OCI-LY3 (cell line): ENCODE measurements around the gene MBP.

Experiments
- EZH2phosphoT487 ChIP-seq: fragments of 200-600 bp; shearing (Covaris generic); IDR thresholded peaks from 2 replicates; pipeline ENCODE4 v1.6.1; 2018; ENCODE audit warnings: antibody characterized with exemption, mixed run types, low read depth
- TF ChIP-seq, protein P1 (sequence below): fragments of 200-600, 300-600 bp; sonication (generic); IDR thresholded peaks from 2 replicates; pipeline ENCODE4 v1.5.1; 2014; ENCODE audit warnings: antibody characterized with exemption, low read length, low read depth

DNA sequence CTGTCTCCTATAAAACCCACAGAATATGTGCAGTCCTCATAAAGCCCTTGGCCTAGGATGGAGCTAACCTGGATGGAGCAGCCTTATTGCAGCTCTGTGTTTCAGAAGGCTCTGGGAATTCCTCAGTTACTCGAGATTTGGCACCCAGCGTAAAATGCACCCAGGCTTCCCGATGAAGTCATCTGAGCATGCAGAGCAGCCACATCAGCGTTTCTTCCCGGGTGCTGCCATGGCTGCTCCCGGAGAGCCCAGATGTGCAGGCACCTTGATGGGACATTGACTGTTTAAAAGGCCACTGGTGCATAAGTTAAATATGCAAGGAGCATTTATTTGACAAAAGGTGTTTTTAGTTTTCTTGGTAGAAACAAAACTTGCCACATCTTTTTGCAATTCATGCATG is 115.2 kb downstream of the MBP start:
- TF ChIP-seq, protein P1, sequence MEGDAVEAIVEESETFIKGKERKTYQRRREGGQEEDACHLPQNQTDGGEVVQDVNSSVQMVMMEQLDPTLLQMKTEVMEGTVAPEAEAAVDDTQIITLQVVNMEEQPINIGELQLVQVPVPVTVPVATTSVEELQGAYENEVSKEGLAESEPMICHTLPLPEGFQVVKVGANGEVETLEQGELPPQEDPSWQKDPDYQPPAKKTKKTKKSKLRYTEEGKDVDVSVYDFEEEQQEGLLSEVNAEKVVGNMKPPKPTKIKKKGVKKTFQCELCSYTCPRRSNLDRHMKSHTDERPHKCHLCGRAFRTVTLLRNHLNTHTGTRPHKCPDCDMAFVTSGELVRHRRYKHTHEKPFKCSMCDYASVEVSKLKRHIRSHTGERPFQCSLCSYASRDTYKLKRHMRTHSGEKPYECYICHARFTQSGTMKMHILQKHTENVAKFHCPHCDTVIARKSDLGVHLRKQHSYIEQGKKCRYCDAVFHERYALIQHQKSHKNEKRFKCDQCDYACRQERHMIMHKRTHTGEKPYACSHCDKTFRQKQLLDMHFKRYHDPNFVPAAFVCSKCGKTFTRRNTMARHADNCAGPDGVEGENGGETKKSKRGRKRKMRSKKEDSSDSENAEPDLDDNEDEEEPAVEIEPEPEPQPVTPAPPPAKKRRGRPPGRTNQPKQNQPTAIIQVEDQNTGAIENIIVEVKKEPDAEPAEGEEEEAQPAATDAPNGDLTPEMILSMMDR, result no peak
- TF ChIP-seq EZH2phosphoT487, result no peak
